ENCODE data around the gene PNISR.

DNA sequence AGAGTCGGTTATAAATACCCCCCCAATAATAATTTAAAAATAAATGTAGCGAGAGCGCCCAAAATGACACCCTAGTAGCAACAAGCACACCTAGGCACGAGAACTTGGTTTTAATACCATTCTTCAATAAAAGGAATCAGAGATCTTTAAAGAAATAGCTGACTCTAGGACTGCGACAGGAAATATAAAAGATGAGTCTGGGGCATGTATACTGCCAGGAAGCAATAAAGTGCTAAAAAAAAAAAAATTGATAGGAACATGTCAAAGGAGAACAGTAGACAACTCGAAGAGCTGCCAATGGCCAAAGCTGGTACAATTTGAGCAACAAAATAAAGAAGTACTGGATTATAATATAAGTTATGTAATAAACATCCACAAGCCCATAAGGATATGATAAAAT lies 2.2 kb downstream of the PNISR start:
- TF ChIP-seq, protein P1, sequence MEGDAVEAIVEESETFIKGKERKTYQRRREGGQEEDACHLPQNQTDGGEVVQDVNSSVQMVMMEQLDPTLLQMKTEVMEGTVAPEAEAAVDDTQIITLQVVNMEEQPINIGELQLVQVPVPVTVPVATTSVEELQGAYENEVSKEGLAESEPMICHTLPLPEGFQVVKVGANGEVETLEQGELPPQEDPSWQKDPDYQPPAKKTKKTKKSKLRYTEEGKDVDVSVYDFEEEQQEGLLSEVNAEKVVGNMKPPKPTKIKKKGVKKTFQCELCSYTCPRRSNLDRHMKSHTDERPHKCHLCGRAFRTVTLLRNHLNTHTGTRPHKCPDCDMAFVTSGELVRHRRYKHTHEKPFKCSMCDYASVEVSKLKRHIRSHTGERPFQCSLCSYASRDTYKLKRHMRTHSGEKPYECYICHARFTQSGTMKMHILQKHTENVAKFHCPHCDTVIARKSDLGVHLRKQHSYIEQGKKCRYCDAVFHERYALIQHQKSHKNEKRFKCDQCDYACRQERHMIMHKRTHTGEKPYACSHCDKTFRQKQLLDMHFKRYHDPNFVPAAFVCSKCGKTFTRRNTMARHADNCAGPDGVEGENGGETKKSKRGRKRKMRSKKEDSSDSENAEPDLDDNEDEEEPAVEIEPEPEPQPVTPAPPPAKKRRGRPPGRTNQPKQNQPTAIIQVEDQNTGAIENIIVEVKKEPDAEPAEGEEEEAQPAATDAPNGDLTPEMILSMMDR (IDR thresholded peaks at IDR 0.05): no peak
- no peak for TF ChIP-seq POLR2A (IDR thresholded peaks at IDR 0.05)

Data from Peyer's patch (tissue), 4 donors.